ENCODE measurements around the gene AMHR2.
A peak's percentile ranks its signal among the peaks of the same experiment; 100 is the strongest.
"Not testable (repeated sequence)": the region's sequence is repeated elsewhere in the genome, so short reads cannot be mapped to it uniquely, and the experiment has no call there.

Gene AMHR2

GRCh38 chr12:53423597-53423996 lies at the start of gene AMHR2:
Gene AMHR2 (plus strand): TSS chr12:53423855. CDS start chr12:53423935, 80 bp downstream.
- DNase-seq (ENCODE audit: low read depth), result no peak

GRCh38 chr12:53374277-53374676 lies 49.4 kb upstream of the AMHR2 start:
- not testable (repeated sequence) for DNase-seq (ENCODE audit: low read depth)

- no peak for DNase-seq (ENCODE audit: low read depth)
These were observed 46.9 kb upstream of the AMHR2 start for GRCh38 chr12:53376747-53377146.

- no peak for DNase-seq (ENCODE audit: low read depth)
These were observed 45.4 kb upstream of the AMHR2 start for GRCh38 chr12:53378222-53378621.

- no peak for DNase-seq (ENCODE audit: low read depth)
These were observed 44.8 kb upstream of the AMHR2 start for GRCh38 chr12:53378724-53379388.

GRCh38 chr12:53379389-53380103 lies 44.1 kb upstream of the AMHR2 start:
- peak; percentile 82 for DNase-seq (ENCODE audit: low read depth)

GRCh38 chr12:53380104-53380793 lies 43.4 kb upstream of the AMHR2 start, which contains the start of gene SP1:
Gene SP1 (plus strand): TSS chr12:53380176. CDS start chr12:53380292, 116 bp downstream.
- peak; percentile 98 for DNase-seq (ENCODE audit: low read depth)

- no peak for DNase-seq (ENCODE audit: low read depth)
These were observed 42.6 kb upstream of the AMHR2 start for GRCh38 chr12:53380794-53381730.

GRCh38 chr12:53381731-53382630 lies 41.7 kb upstream of the AMHR2 start:
- no peak for DNase-seq (ENCODE audit: low read depth)

GRCh38 chr12:53383258-53383657 lies 40.4 kb upstream of the AMHR2 start:
- no peak for DNase-seq (ENCODE audit: low read depth)

- not testable (repeated sequence) for DNase-seq (ENCODE audit: low read depth)
These were observed 37.3 kb upstream of the AMHR2 start for GRCh38 chr12:53386381-53386780.

- DNase-seq (ENCODE audit: low read depth), result no peak
These were observed 34.7 kb upstream of the AMHR2 start for GRCh38 chr12:53388932-53389331.

GRCh38 chr12:53389702-53390101 lies 34.0 kb upstream of the AMHR2 start:
- no peak for DNase-seq (ENCODE audit: low read depth)

- no peak for DNase-seq (ENCODE audit: low read depth)
These were observed 31.9 kb upstream of the AMHR2 start for GRCh38 chr12:53391724-53392123.

GRCh38 chr12:53399896-53400295 lies 23.8 kb upstream of the AMHR2 start:
- DNase-seq (ENCODE audit: low read depth), result no peak

- DNase-seq (ENCODE audit: low read depth), result not testable (repeated sequence)
These were observed 21.3 kb upstream of the AMHR2 start for GRCh38 chr12:53402351-53402750.

- DNase-seq (ENCODE audit: low read depth), result no peak
These were observed 20.8 kb upstream of the AMHR2 start for GRCh38 chr12:53402871-53403270.

GRCh38 chr12:53410951-53411350 lies 12.7 kb upstream of the AMHR2 start:
- no peak for DNase-seq (ENCODE audit: low read depth)

GRCh38 chr12:53413485-53414204 lies 10.0 kb upstream of the AMHR2 start:
- no peak for DNase-seq (ENCODE audit: low read depth)

Measured in stimulated activated CD8-positive, alpha-beta memory T cell treated with anti-CD3 and anti-CD28 coated beads, Interleukin-7, amount 100 ng/mL, for 24 hours (primary cell).